ENCODE data around the gene COX18.
A peak's percentile ranks its signal among the peaks of the same experiment; 100 is the strongest.

The COX18 gene

GRCh38 chr4:73069338-73070073, at the start of gene COX18:
COX18 (minus strand) TSS chr4:73069716; CDS start chr4:73069649, 67 bp downstream.
- H3K36me3 ChIP-seq (ENCODE audit: insufficient read depth, insufficient read length, low read length), result peaks cover 11% of the 10 kb centered on the region
- no peaks in the 10 kb centered on the region for H3K27me3 ChIP-seq (ENCODE audit: insufficient read depth, insufficient read length)
- TF ChIP-seq ZNF274 (IDR thresholded peaks at IDR 0.05; ENCODE audit: low read depth, low read length) (no peak), YY1 (IDR thresholded peaks at IDR 0.05; ENCODE audit: insufficient read depth, insufficient read length) (no peak), SUZ12 (IDR thresholded peaks at IDR 0.05; ENCODE audit: extremely low read depth, insufficient read depth, insufficient read length) (no peak)

GRCh38 chr4:73109493-73109892, 40.0 kb upstream of the COX18 start:
- Histone ChIP-seq H3K9ac (ENCODE audit: insufficient read length, low read depth) (no peak overlapping the region), H3K27me3 (ENCODE audit: insufficient read depth, insufficient read length) (no peaks in the 10 kb centered on the region), H3K36me3 (ENCODE audit: insufficient read depth, insufficient read length, low read length) (peaks cover 35% of the 10 kb centered on the region), H3K9me3 (ENCODE audit: insufficient read depth, low read length) (no peaks in the 10 kb centered on the region), H3K4me3 (ENCODE audit: insufficient read length, low read depth) (no peak overlapping the region), H3K4me1 (ENCODE audit: insufficient read depth, insufficient read length) (no peaks in the 10 kb centered on the region)
- no peak for DNase-seq (ENCODE audit: low read depth, low spot score)
- TF ChIP-seq SUZ12 (IDR thresholded peaks at IDR 0.05; ENCODE audit: extremely low read depth, insufficient read depth, insufficient read length) (no peak), ZNF274 (IDR thresholded peaks at IDR 0.05; ENCODE audit: low read depth, low read length) (no peak), YY1 (IDR thresholded peaks at IDR 0.05; ENCODE audit: insufficient read depth, insufficient read length) (no peak)

More at GRCh38 chr4:73069338-73070073, at the start of gene COX18:
- Histone ChIP-seq H3K4me3 (ENCODE audit: insufficient read length, low read depth) (peak within 1 kb of the TSS; percentile 92), H3K4me1 (ENCODE audit: insufficient read depth, insufficient read length) (no peaks in the 10 kb centered on the region), H3K9me3 (ENCODE audit: insufficient read depth, low read length) (no peaks in the 10 kb centered on the region), H3K9ac (ENCODE audit: insufficient read length, low read depth) (peak within 1 kb of the TSS; percentile 98)
- peak; percentile 80 for DNase-seq (ENCODE audit: low read depth, low spot score)

- Histone ChIP-seq H3K36me3 (ENCODE audit: insufficient read depth, insufficient read length, low read length) (peaks cover 33% of the 10 kb centered on the region), H3K4me1 (ENCODE audit: insufficient read depth, insufficient read length) (no peaks in the 10 kb centered on the region), H3K9me3 (ENCODE audit: insufficient read depth, low read length) (no peaks in the 10 kb centered on the region), H3K27me3 (ENCODE audit: insufficient read depth, insufficient read length) (no peaks in the 10 kb centered on the region), H3K4me3 (ENCODE audit: insufficient read length, low read depth) (no peak overlapping the region), H3K9ac (ENCODE audit: insufficient read length, low read depth) (no peak overlapping the region)
- TF ChIP-seq SUZ12 (IDR thresholded peaks at IDR 0.05; ENCODE audit: extremely low read depth, insufficient read depth, insufficient read length) (no peak), YY1 (IDR thresholded peaks at IDR 0.05; ENCODE audit: insufficient read depth, insufficient read length) (no peak), ZNF274 (IDR thresholded peaks at IDR 0.05; ENCODE audit: low read depth, low read length) (no peak)
- no peak for DNase-seq (ENCODE audit: low read depth, low spot score)
These were observed 35.2 kb upstream of the COX18 start for GRCh38 chr4:73104695-73105094.

GRCh38 chr4:73103799-73104503, 34.4 kb upstream of the COX18 start:
- H3K9ac ChIP-seq (ENCODE audit: insufficient read length, low read depth), result no peak overlapping the region
- no peaks in the 10 kb centered on the region for H3K4me1 ChIP-seq (ENCODE audit: insufficient read depth, insufficient read length)
- TF ChIP-seq ZNF274 (IDR thresholded peaks at IDR 0.05; ENCODE audit: low read depth, low read length) (no peak), YY1 (IDR thresholded peaks at IDR 0.05; ENCODE audit: insufficient read depth, insufficient read length) (no peak), SUZ12 (IDR thresholded peaks at IDR 0.05; ENCODE audit: extremely low read depth, insufficient read depth, insufficient read length) (no peak)
- H3K36me3 ChIP-seq (ENCODE audit: insufficient read depth, insufficient read length, low read length), result peaks cover 36% of the 10 kb centered on the region
- no peak for DNase-seq (ENCODE audit: low read depth, low spot score)
- no peak overlapping the region for H3K4me3 ChIP-seq (ENCODE audit: insufficient read length, low read depth)
- no peaks in the 10 kb centered on the region for H3K27me3 ChIP-seq (ENCODE audit: insufficient read depth, insufficient read length)
- no peaks in the 10 kb centered on the region for H3K9me3 ChIP-seq (ENCODE audit: insufficient read depth, low read length)

GRCh38 chr4:73099143-73099542, 29.6 kb upstream of the COX18 start:
- TF ChIP-seq ZNF274 (IDR thresholded peaks at IDR 0.05; ENCODE audit: low read depth, low read length) (no peak), SUZ12 (IDR thresholded peaks at IDR 0.05; ENCODE audit: extremely low read depth, insufficient read depth, insufficient read length) (no peak), YY1 (IDR thresholded peaks at IDR 0.05; ENCODE audit: insufficient read depth, insufficient read length) (no peak)
- peaks cover 61% of the 10 kb centered on the region for H3K36me3 ChIP-seq (ENCODE audit: insufficient read depth, insufficient read length, low read length)

GRCh38 chr4:73098713-73099112, 29.2 kb upstream of the COX18 start:
- Histone ChIP-seq H3K9me3 (ENCODE audit: insufficient read depth, low read length) (no peaks in the 10 kb centered on the region), H3K9ac (ENCODE audit: insufficient read length, low read depth) (no peak overlapping the region), H3K36me3 (ENCODE audit: insufficient read depth, insufficient read length, low read length) (peaks cover 61% of the 10 kb centered on the region), H3K27me3 (ENCODE audit: insufficient read depth, insufficient read length) (no peaks in the 10 kb centered on the region), H3K4me3 (ENCODE audit: insufficient read length, low read depth) (no peak overlapping the region), H3K4me1 (ENCODE audit: insufficient read depth, insufficient read length) (no peaks in the 10 kb centered on the region)
- no peak for DNase-seq (ENCODE audit: low read depth, low spot score)
- no peak for TF ChIP-seq SUZ12 (IDR thresholded peaks at IDR 0.05; ENCODE audit: extremely low read depth, insufficient read depth, insufficient read length)
- no peak for TF ChIP-seq YY1 (IDR thresholded peaks at IDR 0.05; ENCODE audit: insufficient read depth, insufficient read length)
- no peak for TF ChIP-seq ZNF274 (IDR thresholded peaks at IDR 0.05; ENCODE audit: low read depth, low read length)

More at GRCh38 chr4:73099143-73099542, 29.6 kb upstream of the COX18 start:
- Histone ChIP-seq H3K9ac (ENCODE audit: insufficient read length, low read depth) (no peak overlapping the region), H3K27me3 (ENCODE audit: insufficient read depth, insufficient read length) (no peaks in the 10 kb centered on the region), H3K9me3 (ENCODE audit: insufficient read depth, low read length) (no peaks in the 10 kb centered on the region), H3K4me1 (ENCODE audit: insufficient read depth, insufficient read length) (no peaks in the 10 kb centered on the region), H3K4me3 (ENCODE audit: insufficient read length, low read depth) (no peak overlapping the region)
- no peak for DNase-seq (ENCODE audit: low read depth, low spot score)

- Histone ChIP-seq H3K27me3 (ENCODE audit: insufficient read depth, insufficient read length) (no peaks in the 10 kb centered on the region), H3K4me1 (ENCODE audit: insufficient read depth, insufficient read length) (no peaks in the 10 kb centered on the region), H3K9ac (ENCODE audit: insufficient read length, low read depth) (no peak overlapping the region), H3K36me3 (ENCODE audit: insufficient read depth, insufficient read length, low read length) (peaks cover 65% of the 10 kb centered on the region), H3K4me3 (ENCODE audit: insufficient read length, low read depth) (no peak overlapping the region), H3K9me3 (ENCODE audit: insufficient read depth, low read length) (no peaks in the 10 kb centered on the region)
- TF ChIP-seq SUZ12 (IDR thresholded peaks at IDR 0.05; ENCODE audit: extremely low read depth, insufficient read depth, insufficient read length), result no peak
- no peak for TF ChIP-seq YY1 (IDR thresholded peaks at IDR 0.05; ENCODE audit: insufficient read depth, insufficient read length)
- no peak for TF ChIP-seq ZNF274 (IDR thresholded peaks at IDR 0.05; ENCODE audit: low read depth, low read length)
- DNase-seq (ENCODE audit: low read depth, low spot score), result no peak
These were observed 28.5 kb upstream of the COX18 start for GRCh38 chr4:73098016-73098415.
